NT2/D1 (cell line): Measurements from ENCODE around the gene KIF16B.

Experiments
- SUZ12 ChIP-seq: IDR thresholded peaks from 2 replicates; pipeline ENCODE4 v1.6.1; 2011; ENCODE audit not compliant: insufficient read length, insufficient read depth; ENCODE audit errors: extremely low read depth
- YY1 ChIP-seq: IDR thresholded peaks from 2 replicates; pipeline ENCODE4 v1.6.1; 2011; ENCODE audit not compliant: insufficient read length, insufficient read depth
- ZNF274 ChIP-seq: IDR thresholded peaks from 2 replicates; pipeline ENCODE4 v1.6.1; 2011; ENCODE audit warnings: mild to moderate bottlenecking, low read depth, low read length

DNA sequence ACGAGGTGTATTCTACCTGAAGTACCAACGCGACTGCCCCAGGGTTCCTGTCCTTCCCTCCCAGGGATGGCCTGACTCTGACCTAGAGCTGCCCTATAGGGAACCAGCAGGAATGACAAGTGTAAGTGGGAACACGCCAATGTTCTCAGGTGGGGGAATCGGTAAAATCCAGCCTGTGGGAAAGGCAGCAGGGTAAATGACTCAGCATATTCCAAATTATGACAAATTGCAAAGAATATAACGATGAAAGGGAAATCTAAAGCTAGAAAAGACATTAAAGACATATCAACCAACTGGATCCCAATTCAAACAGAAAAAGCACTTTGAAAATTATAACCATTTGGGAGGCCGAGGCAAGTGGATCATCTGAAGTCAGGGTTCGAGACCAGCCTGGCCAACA lies 41.8 kb downstream of the KIF16B start:
- TF ChIP-seq YY1 (no peak), SUZ12 (no peak), ZNF274 (no peak)
